SK-N-SH treated with all-trans-retinoic acid at 6 μM for 48 hours (cell line): ENCODE measurements around the gene MIOX.

Experiments used
- ZFP30 ChIP-seq: fragments of 450-650 bp; formaldehyde crosslinking; IDR thresholded peaks from 2 replicates; pipeline ENCODE4 v1.5.0; 2022; ENCODE audit warnings: mild to moderate bottlenecking, moderate library complexity
- ZNF70 ChIP-seq: fragments of 450-650 bp; formaldehyde crosslinking; IDR thresholded peaks from 2 replicates; pipeline ENCODE4 v1.5.0; 2020; ENCODE audit warnings: mild to moderate bottlenecking, moderate library complexity

- TF ChIP-seq ZNF70 (CRISPR knock-in tag) (no peak), ZFP30 (CRISPR knock-in tag) (no peak)
Observed at GRCh38 chr22:50485221-50486131, 1.2 kb upstream of the MIOX start.
